ES-I3 (cell line): ENCODE results near the gene RPL18.
"Not testable (repeated sequence)": the region's sequence is repeated elsewhere in the genome, so short reads cannot be mapped to it uniquely, and the experiment has no call there.

ENCODE experiments used
- H3K36me3 ChIP-seq: 2 replicates; pipeline ENCODE4 v1.6.1; 2013; ENCODE audit warnings: mild to moderate bottlenecking, low read length, control low read depth, moderate library complexity; ENCODE audit not compliant: insufficient read depth
- H3K4me1 ChIP-seq: 2 replicates; pipeline ENCODE4 v1.6.1; 2013; ENCODE audit warnings: mild to moderate bottlenecking, control low read depth, low read length; ENCODE audit not compliant: insufficient read depth
- H3K9ac ChIP-seq: 2 replicates; pipeline ENCODE4 v1.6.1; 2013; ENCODE audit warnings: low read depth, mild to moderate bottlenecking, low read length, moderate library complexity
- H3K9me3 ChIP-seq: 2 replicates; pipeline ENCODE4 v1.6.1; 2013; ENCODE audit warnings: mild to moderate bottlenecking, low read length, moderate library complexity; ENCODE audit not compliant: control insufficient read depth, insufficient read depth

Gene RPL18

GRCh38 chr19:48618916-48619691 lies at the start of gene RPL18, which contains the start of gene SPHK2:
Gene RPL18 (minus strand): TSS chr19:48619178. CDS start chr19:48619143, 35 bp downstream.
Gene SPHK2 (plus strand): TSS chr19:48619506. CDS start chr19:48620515, 1,009 bp downstream.
- H3K36me3 ChIP-seq: peaks cover 16% of the 10 kb centered on the region

GRCh38 chr19:48668761-48669160 lies 49.8 kb upstream of the RPL18 start:
- no peak overlapping the region for H3K9ac ChIP-seq
- H3K9me3 ChIP-seq: no peaks in the 10 kb centered on the region
- H3K4me1 ChIP-seq: peaks cover under 1% of the 10 kb centered on the region; the same call in 1 of the 2 replicates
- H3K36me3 ChIP-seq: no peaks in the 10 kb centered on the region

More at GRCh38 chr19:48618916-48619691, at the start of gene RPL18, which contains the start of gene SPHK2:
- H3K9me3 ChIP-seq: no peaks in the 10 kb centered on the region
- H3K9ac ChIP-seq: peak within 1 kb of the TSS; percentile 87
- H3K4me1 ChIP-seq: peaks cover 22% of the 10 kb centered on the region

GRCh38 chr19:48668332-48668731 lies 49.4 kb upstream of the RPL18 start:
- Histone ChIP-seq H3K36me3 (no peaks in the 10 kb centered on the region), H3K9ac (no peak overlapping the region), H3K9me3 (no peaks in the 10 kb centered on the region), H3K4me1 (no peaks in the 10 kb centered on the region; the same call in 1 of the 2 replicates)

GRCh38 chr19:48665786-48666185 lies 46.8 kb upstream of the RPL18 start:
- H3K36me3 ChIP-seq: no peaks in the 10 kb centered on the region

GRCh38 chr19:48664476-48664875 lies 45.5 kb upstream of the RPL18 start:
- no peaks in the 10 kb centered on the region for H3K36me3 ChIP-seq
- no peaks in the 10 kb centered on the region for H3K9me3 ChIP-seq
- H3K4me1 ChIP-seq: no peaks in the 10 kb centered on the region; the same call in 1 of the 2 replicates
- H3K9ac ChIP-seq: no peak overlapping the region

More at GRCh38 chr19:48665786-48666185, 46.8 kb upstream of the RPL18 start:
- Histone ChIP-seq H3K9me3 (no peaks in the 10 kb centered on the region), H3K4me1 (no peaks in the 10 kb centered on the region; the same call in 1 of the 2 replicates), H3K9ac (no peak overlapping the region)

- H3K4me1 ChIP-seq: no peaks in the 10 kb centered on the region; the same call in 1 of the 2 replicates
- H3K36me3 ChIP-seq: no peaks in the 10 kb centered on the region
- H3K9ac ChIP-seq: no peak overlapping the region
- no peaks in the 10 kb centered on the region for H3K9me3 ChIP-seq
Observed at GRCh38 chr19:48663667-48664066, 44.7 kb upstream of the RPL18 start.

- Histone ChIP-seq H3K36me3 (no peaks in the 10 kb centered on the region), H3K9me3 (no peaks in the 10 kb centered on the region), H3K4me1 (no peaks in the 10 kb centered on the region; the same call in 1 of the 2 replicates), H3K9ac (no peak overlapping the region)
Observed at GRCh38 chr19:48661711-48662090, 42.7 kb upstream of the RPL18 start.

GRCh38 chr19:48660852-48661710 lies 42.1 kb upstream of the RPL18 start:
- no peak overlapping the region for H3K9ac ChIP-seq
- H3K9me3 ChIP-seq: no peaks in the 10 kb centered on the region
- H3K4me1 ChIP-seq: no peaks in the 10 kb centered on the region; the same call in 1 of the 2 replicates
- H3K36me3 ChIP-seq: no peaks in the 10 kb centered on the region

GRCh38 chr19:48659768-48660167 lies 40.8 kb upstream of the RPL18 start:
- no peaks in the 10 kb centered on the region for H3K9me3 ChIP-seq
- H3K4me1 ChIP-seq: peaks cover 1% of the 10 kb centered on the region; the same call in 1 of the 2 replicates

GRCh38 chr19:48658483-48658882 lies 39.5 kb upstream of the RPL18 start:
- no peaks in the 10 kb centered on the region for H3K9me3 ChIP-seq
- no peak overlapping the region for H3K9ac ChIP-seq
- H3K4me1 ChIP-seq: peaks cover 5% of the 10 kb centered on the region; the same call in 1 of the 2 replicates
- H3K36me3 ChIP-seq: no peaks in the 10 kb centered on the region

More at GRCh38 chr19:48659768-48660167, 40.8 kb upstream of the RPL18 start:
- no peak overlapping the region for H3K9ac ChIP-seq
- no peaks in the 10 kb centered on the region for H3K36me3 ChIP-seq

- H3K9me3 ChIP-seq, H3K9ac ChIP-seq: not testable (repeated sequence)
Observed at GRCh38 chr19:48657828-48658227, 38.9 kb upstream of the RPL18 start.

GRCh38 chr19:48656840-48657474 lies 38.0 kb upstream of the RPL18 start:
- Histone ChIP-seq H3K9me3 (no peaks in the 10 kb centered on the region), H3K36me3 (no peaks in the 10 kb centered on the region), H3K4me1 (peaks cover 5% of the 10 kb centered on the region; the same call in 1 of the 2 replicates), H3K9ac (no peak overlapping the region)

More at GRCh38 chr19:48657828-48658227, 38.9 kb upstream of the RPL18 start:
- not testable (repeated sequence) for H3K4me1 ChIP-seq, H3K36me3 ChIP-seq

- H3K4me1 ChIP-seq: peaks cover 7% of the 10 kb centered on the region
- no peak overlapping the region for H3K9ac ChIP-seq
- H3K9me3 ChIP-seq: no peaks in the 10 kb centered on the region
- no peaks in the 10 kb centered on the region for H3K36me3 ChIP-seq
Observed at GRCh38 chr19:48654299-48655059, 35.5 kb upstream of the RPL18 start.
